ENCODE measurements around the gene CCDC141.
A peak's percentile ranks its signal among the peaks of the same experiment; 100 is the strongest.

DNA sequence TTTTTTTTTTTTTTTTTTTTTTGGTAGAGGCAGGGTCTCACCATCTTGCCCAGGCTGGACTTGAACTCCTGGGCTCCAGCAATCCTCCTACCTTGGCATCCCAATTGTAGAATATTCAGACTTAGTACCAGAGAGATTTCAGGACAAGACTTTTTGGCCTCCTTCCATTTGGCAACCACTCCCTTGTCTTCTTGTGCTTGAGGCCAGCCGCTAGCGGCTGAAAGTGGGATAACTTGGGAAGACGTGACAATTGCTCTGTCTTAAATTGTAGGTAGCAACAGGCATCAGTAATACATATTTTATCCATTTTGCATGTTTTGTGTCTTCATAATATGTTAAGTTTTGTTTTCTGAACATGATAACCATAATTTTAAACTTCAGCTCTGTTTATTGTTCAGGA is 189.4 kb downstream of the CCDC141 start:
- TF ChIP-seq, protein P1, sequence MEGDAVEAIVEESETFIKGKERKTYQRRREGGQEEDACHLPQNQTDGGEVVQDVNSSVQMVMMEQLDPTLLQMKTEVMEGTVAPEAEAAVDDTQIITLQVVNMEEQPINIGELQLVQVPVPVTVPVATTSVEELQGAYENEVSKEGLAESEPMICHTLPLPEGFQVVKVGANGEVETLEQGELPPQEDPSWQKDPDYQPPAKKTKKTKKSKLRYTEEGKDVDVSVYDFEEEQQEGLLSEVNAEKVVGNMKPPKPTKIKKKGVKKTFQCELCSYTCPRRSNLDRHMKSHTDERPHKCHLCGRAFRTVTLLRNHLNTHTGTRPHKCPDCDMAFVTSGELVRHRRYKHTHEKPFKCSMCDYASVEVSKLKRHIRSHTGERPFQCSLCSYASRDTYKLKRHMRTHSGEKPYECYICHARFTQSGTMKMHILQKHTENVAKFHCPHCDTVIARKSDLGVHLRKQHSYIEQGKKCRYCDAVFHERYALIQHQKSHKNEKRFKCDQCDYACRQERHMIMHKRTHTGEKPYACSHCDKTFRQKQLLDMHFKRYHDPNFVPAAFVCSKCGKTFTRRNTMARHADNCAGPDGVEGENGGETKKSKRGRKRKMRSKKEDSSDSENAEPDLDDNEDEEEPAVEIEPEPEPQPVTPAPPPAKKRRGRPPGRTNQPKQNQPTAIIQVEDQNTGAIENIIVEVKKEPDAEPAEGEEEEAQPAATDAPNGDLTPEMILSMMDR (IDR thresholded peaks at IDR 0.05) = peak in 1 of 6 experiments; percentile 23
- no peak for TF ChIP-seq POLR2A (IDR thresholded peaks at IDR 0.05)
